DMS153 treated with DMSO at 0.1 percent for 48 hours (cell line): Measurements from ENCODE around the gene TEAD3.

Source experiments
- DNase-seq: peaks from one replicate; lab custom pipeline; 2025; ENCODE audit not compliant: unreplicated experiment; lab: John Stamatoyannopoulos, UW

The TEAD3 gene

DNA sequence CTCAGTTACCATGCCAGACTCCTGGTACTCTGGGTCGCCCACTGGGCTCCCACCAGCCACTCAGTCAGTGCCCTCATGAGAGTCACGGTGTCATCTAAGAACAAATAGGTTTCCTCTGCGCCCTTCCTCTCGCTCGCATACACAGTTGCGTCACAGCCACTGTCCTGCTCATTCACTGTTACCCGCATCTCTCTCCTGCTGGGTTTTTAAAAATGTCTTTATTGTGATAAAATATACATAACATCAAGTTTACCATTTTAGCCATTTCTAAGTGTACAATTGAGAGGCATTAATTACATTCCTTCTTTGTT is 4.0 kb downstream of the TEAD3 start:
- DNase-seq, result no peak

DNA sequence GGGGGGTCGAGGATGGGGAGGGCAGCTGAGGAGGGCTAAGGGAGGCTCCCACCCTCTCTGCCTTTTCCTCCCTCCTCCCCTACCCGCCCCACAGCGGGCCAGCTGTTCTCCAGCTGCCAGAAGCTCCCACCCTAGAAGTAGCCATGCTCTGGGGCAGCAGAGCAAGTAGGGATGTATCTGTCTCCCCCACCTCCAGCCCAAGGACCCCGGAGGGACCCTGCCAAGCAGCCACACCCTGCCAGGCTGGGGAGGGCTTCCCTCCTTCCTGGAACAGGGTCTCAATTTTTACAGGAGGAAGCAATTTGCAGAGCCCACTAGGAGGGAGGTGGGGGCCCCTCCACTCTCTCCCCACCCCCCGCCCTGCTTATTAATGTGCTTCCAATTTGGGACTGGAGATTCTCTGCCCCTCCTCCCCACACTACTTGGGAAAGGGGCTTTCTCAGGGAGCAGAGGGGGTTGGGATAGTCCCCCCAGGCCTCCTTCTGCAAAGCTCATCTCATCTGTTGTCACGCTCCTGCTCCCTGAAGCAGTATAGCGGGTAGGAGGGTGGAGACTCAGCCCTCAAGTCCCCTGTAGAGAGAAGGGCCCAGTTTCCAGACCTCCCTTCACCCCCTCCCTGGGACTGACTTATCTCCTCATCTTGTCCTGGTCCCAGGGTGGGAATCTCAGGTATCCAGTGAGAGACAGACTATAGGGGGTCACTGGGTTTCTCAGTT is 4.5 kb downstream of the TEAD3 start:
- no peak for DNase-seq

DNA sequence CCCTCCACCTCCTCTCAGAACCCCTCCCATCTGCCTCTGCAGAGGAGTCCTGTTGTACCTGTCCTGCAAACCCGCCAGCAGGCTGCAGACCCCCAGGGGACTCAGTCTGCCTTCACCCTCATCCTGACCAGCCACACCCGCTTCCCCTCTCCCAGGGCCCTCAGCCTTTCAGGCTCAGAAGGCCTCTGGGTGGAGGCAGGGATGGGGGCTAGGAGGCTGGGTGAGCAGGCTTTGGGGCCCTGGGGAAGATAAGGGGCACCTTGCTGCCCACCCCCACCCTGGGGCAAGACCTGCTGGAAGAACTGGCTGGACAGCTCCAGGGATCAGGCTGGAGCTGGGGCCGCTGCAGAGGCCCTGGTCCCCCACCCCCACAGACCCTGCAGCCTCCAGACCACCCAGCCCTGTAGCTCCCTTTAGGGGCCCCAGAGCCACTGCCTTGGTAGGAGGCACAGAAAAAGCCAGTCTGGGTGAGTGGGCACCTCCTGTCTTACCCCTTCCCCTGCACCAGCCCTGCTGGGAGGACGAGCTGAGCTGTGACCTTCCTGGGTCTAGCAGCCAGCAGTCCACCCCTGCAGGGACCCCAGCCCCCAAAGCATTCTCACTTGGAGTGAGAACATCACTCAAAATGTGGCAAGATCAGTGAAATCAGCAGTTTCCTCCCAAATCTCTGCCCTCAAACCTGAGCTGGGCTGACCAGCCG is 5.2 kb downstream of the TEAD3 start:
- DNase-seq, result no peak

DNA sequence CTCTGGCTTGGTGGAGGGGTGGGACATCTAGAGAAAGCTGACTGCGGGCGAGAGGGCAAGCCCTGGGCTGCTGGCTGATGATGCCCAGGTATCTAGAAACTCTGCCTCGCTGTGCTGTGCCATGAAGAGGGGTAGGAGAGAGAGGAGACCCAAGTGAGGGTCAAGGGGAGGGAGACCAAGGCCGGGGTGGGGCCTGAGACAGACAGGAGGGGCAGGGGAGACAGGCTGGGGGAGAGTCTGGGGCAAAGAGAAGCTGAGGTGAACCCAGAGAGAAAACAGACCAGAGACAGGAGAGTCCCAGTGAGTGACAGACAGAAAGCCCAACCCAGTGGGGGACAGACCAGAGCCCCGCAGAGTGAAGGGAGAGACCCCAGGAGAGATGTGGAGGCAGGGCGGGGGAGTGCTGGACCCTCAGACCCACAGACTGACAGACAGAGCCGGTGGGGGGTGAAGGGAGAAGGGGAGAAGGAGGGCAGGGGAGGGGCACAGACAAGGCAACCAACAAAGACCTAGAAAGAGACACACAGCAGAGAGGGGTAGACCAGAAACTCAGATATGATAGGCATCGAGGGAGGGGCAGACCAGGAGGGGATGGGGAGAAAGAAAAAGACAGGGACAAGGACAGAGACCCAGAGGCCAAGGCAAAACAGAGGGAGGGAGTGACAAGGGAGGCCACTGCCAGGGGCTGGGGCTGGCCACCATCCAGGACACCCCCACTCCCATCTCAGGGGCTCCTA is 5.9 kb downstream of the TEAD3 start:
- DNase-seq, result no peak

DNA sequence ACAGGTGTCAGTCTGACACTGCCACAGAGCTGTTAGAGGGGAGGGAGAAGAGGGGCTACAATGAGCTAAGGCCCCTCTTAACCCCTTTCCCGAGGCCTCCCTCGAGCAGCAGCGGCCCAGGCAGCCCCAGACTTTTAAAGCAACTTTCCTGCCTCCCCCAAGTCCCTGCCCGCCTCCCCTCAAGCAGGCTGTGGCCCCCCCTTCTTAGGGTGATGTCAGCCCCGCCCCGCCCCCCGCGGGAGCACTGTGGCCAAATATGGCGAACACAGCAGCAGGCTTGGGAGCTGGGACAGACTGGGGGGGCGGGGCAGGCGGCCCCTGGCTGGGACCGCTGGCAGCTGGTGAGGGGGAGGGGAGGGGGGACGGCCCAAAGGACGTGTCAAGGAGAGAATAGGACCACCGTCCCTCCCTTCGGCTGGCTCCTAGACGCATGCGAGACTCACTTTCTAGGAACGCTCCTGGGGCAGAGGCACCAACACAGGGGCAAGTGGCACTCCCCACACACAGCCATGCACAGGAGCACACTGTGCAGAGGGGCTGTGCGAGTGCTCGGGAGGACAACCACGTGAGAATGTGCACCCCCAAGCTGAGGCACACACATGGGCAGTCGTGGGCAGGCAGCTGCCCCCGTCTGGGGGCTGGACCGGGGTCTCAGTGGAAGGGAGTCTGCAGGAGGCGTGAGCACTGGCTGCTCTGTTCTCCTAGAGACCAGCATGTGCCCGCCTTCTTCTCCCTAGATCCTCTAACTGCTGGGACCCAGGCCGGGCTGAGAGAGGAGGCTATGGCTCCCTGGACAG is 6.7 kb downstream of the TEAD3 start:
- no peak for DNase-seq

DNA sequence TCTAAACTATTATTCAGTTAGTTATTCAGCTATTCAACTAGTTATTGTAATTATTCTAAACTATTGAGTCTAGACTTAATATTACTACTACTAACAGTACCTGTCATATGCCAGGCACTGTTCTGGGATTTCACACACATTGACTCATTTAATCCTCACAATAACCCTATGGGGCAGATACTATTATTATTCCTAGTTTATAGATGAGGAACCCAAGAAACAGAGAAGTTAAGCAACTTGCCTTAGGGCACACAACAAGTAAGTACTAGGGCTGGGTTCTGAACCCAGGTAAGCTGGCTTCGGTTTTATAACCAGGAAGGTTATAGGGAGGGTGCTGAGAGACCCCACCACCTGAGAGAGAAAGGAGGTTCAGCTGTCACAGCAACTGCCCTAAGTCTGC is 7.8 kb downstream of the TEAD3 start:
- DNase-seq, result no peak

DNA sequence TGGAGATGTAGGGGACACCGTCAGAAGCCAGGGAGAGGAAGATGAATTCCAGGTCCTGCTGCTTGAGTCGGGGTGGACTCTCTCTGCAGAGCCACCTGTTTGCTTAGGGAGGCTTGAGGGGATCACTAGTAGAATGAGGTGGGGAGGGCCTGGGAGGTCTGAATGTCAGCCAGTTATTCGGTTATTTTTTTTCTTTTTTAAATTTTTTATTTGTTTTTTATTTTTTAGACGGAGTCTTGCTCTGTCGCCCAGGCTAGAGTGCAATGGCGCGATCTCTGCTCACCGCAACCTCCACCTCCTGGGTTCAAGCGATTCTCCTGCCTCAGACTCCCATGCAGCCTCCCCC is 8.4 kb downstream of the TEAD3 start:
- DNase-seq, result no peak

DNA sequence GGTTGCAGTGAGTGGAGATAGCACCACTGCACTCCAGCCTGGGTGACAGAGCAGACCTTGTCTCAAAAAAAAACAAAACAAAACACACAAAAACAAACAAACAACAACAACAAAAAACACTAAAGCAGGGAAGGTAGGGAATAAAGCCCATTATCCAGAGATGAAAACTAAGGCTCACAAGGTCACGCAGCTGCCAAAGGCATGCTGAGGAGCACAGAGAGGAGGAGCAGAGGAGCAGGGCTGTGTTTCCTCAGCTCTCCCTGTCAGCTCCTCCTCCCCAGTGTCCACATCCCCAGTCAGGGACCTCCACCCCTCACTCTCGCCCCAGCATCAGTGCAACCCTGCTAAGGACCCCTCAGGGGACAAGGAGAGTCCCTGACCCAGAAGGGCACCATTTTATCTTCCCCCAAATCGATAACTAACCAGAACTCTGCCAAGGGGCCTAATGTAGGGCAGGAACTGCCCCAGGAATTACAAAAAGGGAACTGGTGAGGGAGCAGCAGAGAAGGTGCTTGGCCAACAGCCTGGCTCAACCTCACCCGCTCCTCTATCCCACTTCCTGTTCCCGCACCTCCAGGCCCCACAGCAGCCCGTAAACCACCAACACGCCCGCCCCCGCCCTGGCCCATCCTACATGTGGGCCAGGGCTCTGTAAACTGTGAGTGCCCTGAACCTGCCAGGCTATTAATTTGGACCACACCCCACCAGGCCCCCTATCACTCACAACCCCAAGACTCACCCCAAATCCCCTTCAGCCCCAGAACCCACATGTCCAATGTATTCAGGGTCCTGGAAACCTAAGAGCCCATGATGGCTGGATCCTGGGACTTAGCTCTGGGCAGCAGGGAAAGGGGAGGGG is 9.0 kb downstream of the TEAD3 start:
- no peak for DNase-seq

DNA sequence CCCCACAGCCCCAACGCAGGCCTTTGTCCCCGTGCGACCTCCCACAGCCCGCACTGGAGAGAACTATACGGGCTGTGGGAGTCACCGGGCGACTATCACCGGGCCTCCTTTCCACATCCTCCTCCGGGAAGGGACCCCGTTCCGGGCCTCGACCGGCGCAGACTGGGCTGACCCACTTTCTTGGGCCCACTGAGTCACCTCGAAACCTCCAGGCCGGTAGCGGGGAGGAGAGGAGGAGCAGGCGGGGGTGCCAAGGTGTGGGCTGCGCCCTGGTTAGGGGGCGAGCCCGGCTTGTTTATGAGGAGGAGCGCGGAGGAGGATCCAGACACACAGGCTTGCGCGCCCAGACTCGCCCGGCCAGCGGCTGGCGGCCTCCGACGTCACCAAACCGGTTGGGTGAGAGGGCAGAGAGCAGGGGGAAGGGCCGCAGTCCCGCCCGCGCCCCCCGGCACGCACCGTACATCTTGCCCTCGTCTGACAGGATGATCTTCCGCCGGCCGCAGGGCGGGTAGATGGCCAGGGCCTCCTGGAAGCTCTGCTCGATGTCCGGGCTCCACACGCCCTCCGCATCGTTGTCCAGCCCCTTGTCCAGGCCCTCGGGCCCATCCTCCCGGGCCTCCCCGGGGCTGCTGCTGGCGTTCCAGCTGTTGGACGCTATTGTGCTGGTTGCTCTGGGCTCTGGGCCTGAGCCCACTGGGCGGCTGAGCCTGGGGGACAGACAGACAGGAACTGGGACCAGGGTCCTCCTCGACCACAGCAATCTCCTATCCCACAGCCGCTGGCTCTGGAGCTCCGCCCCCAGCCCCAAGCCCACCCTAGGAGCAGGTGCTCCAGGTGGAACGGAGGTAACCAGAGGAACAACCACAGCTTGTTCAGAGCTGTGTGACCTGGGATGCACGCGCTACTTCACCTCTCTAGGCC is 10.6 kb downstream of the TEAD3 start:
- peak; percentile 65 for DNase-seq

DNA sequence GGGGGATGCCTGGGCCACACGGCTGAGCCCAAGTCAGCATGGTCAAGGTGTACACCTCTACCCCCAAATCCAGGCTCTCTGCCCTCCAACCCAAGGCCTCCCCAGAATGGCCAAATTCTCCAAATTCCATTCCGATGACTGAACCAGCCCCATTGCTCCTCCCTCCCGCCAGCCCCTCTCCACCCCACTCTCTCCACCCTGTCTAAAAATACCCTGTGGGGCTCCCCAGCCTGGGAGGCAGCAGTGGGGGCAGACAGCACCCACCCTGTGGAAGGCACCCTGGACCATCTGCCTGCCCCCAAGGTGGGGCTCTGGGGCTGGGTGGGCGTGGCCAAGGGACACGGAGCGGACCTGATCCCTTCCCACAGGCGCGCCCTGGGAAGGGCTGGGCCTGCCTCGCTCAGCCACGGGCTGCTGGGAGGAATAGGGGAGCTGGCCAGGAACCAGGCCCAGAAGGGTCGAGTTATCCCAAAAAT is 11.4 kb downstream of the TEAD3 start:
- DNase-seq, result no peak

DNA sequence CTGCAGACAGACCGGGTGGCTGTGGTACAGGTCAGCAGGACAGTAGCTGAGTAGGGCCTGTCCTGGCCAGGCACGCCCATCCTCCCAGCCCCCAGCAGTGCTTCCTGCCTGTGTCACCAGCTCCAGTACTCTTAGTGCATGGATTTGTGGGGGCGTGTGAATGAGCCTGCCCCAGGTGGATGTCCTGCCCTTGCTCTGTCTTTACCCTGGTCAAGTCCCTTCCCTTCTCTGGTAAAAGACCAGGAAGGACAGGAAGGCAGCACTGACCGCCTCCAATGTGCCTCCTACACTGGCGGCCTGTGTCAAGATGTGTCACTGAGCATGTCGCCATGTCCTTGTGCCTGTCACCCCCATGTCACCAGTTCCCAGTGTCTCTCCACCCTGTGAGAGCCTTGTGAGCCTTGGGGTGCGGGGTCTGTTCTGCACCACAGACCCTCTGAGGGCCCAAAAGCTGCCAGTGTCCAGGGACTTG is 11.9 kb downstream of the TEAD3 start:
- DNase-seq, result no peak

DNA sequence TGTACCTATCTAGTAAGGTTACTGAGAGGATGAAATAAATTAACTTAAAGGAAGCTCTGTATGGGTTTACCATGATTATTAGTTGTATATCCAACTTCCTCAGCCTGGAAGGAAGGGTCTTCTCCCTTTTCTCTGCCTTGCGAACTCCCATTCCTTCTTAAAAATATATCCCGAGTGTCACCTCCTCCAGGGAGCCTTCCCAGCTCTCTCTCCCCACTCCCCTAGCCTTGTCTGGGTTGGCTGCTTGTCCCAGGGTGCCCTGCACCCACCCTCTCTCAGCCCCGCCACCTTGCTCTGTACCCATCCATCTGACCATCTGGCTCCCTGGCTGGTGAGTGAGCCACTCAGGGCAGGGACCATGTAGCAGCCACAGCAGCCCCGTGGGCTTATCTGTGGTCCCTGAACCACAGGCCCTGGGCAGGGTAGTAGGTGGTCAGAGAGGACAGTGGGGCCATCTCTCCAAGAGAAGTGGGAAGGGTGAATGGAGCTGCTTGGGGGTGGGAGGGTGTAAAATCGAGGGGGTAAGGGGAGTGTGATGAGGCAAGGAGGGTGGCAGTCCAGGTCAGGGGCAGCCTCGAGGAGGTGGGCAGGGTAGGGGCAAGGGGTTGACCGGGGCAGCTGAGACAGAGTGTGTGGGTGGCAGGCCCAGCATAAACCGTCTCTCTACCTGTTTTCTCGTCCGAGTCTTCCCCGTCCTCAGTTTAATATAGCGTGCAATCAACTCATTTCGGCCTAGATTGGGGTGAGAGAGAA is 12.8 kb downstream of the TEAD3 start:
- DNase-seq, result no peak

DNA sequence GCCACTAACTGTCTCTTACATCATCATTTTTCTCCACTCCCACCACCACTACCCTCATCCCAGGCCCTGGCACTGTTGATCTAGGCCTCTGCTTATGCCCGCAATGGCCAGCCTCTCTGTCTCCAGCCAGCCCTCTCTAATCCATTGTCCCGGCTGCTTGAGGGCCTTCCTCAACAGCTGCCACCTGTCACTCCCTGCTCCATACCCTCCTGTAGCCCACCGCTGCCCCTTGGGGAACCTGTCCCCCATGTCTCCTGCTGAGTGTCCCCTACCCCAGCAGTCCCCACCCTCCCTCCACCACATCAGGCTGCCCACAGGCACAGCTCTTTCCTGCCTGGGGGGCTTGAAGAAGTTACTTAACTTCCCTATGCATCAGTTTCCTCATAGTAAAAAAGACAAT is 13.4 kb downstream of the TEAD3 start:
- DNase-seq, result no peak

DNA sequence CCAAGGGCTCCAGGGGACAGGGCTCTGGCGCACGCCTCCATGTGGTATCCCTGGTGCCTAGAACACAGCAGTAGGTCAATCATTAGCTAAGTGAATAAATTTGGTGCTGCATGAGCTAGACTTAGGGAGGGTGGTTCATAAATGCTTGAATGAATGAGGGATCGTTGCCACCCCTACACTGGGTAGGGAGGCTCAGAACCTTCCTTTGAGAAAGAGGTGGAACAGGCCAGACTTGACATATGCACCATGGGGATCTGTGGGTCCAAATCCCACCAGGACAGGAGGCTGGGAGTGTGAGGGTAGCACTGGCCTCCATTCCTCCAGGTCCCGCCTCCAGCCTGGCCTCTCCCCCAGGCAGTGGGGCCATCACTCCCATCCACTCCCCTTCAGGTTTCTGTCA is 13.8 kb downstream of the TEAD3 start:
- no peak for DNase-seq

DNA sequence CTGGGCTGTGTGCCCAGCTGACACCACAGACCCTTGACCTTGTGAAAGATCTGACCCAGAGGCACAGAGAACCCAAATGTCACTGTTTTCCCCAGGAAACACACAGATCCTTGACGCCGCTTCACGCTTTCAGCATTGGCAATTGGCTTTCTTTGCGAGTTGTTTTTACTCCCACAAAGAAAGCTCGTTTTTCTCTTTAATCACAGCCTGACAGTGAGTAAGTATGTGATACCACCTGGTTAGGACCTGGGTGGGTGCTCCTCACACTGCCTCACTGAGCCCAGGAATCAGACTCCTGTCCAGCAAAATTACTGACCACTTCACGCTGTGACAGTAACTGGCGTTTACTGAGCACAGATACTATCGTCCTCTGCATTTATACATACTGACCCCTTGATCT is 15.7 kb downstream of the TEAD3 start:
- no peak for DNase-seq

DNA sequence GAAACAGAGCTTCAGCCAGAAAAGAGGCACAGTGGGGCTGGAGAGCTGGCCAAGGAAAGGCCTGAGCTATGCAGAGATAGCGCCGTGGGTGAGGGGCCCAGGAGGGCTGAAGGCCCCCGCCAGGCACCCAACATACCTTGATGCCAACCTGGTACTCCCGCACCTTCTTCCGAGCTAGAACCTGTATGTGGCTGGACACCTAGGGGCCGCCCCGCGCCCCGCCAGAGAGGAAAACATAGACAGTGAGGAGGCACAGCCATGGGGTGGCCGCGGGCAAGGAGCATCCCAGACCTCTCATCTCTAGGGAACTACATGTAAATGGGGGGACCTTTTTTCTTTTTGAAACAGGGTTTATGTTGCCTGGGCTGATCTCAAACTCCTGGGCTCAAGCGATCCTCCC is 16.7 kb downstream of the TEAD3 start:
- DNase-seq, result no peak

DNA sequence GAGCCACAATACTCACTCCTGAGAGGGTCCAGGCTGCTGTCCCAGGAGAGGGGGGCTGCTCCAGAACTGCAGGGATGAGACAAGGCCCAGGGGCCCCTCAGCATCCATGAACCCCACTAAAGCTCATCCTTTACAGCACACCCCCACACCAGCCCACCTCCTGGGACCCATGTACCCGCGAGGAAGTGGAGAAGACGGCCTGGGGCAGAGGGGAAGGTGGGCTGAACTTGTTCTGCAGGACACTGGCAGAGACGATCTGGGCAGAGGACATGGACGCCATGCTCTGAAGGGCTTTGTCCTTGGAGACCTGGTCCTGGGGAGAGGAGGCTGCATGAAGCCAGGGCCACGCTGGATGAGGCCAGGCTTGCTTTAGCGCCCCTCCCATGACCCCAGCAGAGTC is 18.6 kb downstream of the TEAD3 start:
- DNase-seq, result no peak

DNA sequence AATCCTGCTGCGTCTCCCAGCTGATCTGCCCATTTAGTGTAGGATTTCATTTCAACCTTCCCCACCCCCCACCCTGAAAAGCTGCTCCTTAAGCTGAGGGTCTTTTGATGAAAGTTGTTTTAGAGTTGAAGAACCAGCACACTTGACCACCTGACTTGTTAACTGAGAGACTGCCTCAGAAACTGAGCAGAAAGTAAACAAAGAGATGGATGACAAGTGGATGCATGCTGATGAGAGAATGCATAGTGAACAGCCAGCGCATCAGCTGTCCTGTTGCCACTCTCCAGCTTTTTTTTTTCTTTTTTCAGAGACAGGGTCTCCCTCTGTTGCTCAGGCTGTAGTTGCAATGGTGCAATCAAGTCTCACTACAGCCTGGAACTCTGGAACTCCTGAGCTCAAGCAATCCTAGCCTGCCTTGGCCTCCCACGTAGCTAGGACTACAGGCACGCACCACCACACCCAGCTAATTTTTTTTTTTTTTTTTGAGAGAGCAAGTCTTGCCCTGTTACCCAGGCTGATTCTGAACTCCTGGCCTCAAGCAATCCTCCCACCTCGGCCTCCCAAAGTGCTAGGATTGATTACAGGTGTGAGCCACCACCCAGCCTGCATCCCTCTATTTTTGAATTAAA is 19.2 kb downstream of the TEAD3 start:
- no peak for DNase-seq
